Aorta (tissue), 5 donors: ENCODE results near the gene RMC1. TPM values are rescaled to one million over a fixed set of nuclear protein-coding genes. Genes with fewer than 3 reads are reported as not detected.
"Not testable (repeated sequence)": the region's sequence is repeated elsewhere in the genome, so short reads cannot be mapped to it uniquely, and the experiment has no call there.

Experiments
- ATAC-seq: fragments of 200-7000 bp; cut with Tn5 transposase; one replicate; pipeline ENCODE4 v1.9.1; 2022; ENCODE audit warnings: moderate library complexity; ENCODE audit not compliant: low FRiP score
- DNase-seq, 2 donors: peaks; one replicate each; pipeline ENCODE4 v3.0.0-alpha.2; 2020
- H3K27ac ChIP-seq, 2 donors: one replicate each; pipeline ENCODE4 v1.5.1; 2013; ENCODE audit warnings: low read length in 2 of 2, mild to moderate bottlenecking in 2 of 2, moderate library complexity in 2 of 2, control low read depth in 1 of 2, inconsistent platforms in 1 of 2, low read depth in 1 of 2
- H3K27me3 ChIP-seq, 2 donors: one replicate each; pipeline ENCODE4 v1.6.1; 2013; ENCODE audit warnings: control low read depth in 1 of 2, low read length in 1 of 2, mild to moderate bottlenecking in 1 of 2, moderate library complexity in 1 of 2; ENCODE audit not compliant: insufficient read depth in 2 of 2, control insufficient read depth in 1 of 2
- H3K36me3 ChIP-seq, 2 donors: one replicate each; pipeline ENCODE4 v1.6.1; 2013; ENCODE audit warnings: control low read depth in 1 of 2, low read length in 1 of 2, mild to moderate bottlenecking in 1 of 2; ENCODE audit not compliant: insufficient read depth in 2 of 2, control insufficient read depth in 1 of 2
- H3K4me1 ChIP-seq, 2 donors: one replicate each; pipeline ENCODE4 v1.6.1; 2013; ENCODE audit warnings: low read length in 2 of 2, control low read depth in 1 of 2, mild to moderate bottlenecking in 1 of 2, moderate library complexity in 1 of 2; ENCODE audit not compliant: insufficient read depth in 2 of 2, control insufficient read depth in 1 of 2
- H3K4me3 ChIP-seq, 2 donors: one replicate each; pipeline ENCODE4 v1.5.1; 2013; ENCODE audit warnings: low read length in 2 of 2, control low read depth in 1 of 2, mild to moderate bottlenecking in 1 of 2
- H3K9me3 ChIP-seq: one replicate; pipeline ENCODE4 v1.6.1; 2013; ENCODE audit warnings: mild to moderate bottlenecking, low read length; ENCODE audit not compliant: control insufficient read depth
- WGBS, 2 donors: extraction: QIAGEN DNeasy Blood & Tissue Kit; methylation state at CpG; one replicate each; pipeline ENCODE4 v1.1.7; 2013; 5-methylcytosine and 5-hydroxymethylcytosine counted together
- intact Hi-C, 2 donors: fragments of 100-400 bp; cut with DNase I; formaldehyde crosslinking; loops; one replicate each; pipeline versions ENCODE4 v1.14.2 to v1.15.0; 2022
- polyA plus RNA-seq, 2 donors: library from polyadenylated mRNA; stranded (reverse); fragments of 200-250 nt; gene quantifications; one replicate each; pipeline ENCODE4 v1.2.3, GENCODE V29; 2013
- total RNA-seq, 2 donors: library from RNA; stranded (reverse); fragmentation: NEBNext Ultra II Directional; extraction: Animal tissue kit (Norgen Biotek cat#: 25700); gene quantifications; one replicate each; pipeline ENCODE4 v1.2.1, GENCODE V29; 2021
- donor health status: healthy with polysubstance abuse.
- donor health status: Bipolar disorder and iron deficiency.
- donor health status: DM: no; HTN: no; CAD: no.
- donor health status: DM: no; HTN: no; CAD: no.
- donor health status: DM: yes; HTN: yes; CAD: no.

The RMC1 gene
- total and polyA plus RNA-seq, 4 donors, result 20.2 to 42.1 (median 28.2) TPM

- DNase-seq, result peak in 1 of 2 donors; percentile 73
- Histone ChIP-seq H3K4me1 (no peaks in the 10 kb centered on the region), H3K9me3 (no peaks in the 10 kb centered on the region), H3K27me3 (no peaks in the 10 kb centered on the region), H3K27ac (no peak overlapping the region), H3K4me3 (peak overlapping the region; percentile 21 to 76), H3K36me3 (no peaks in the 10 kb centered on the region)
- intact Hi-C loops, result loop anchor here in 1 of 2 donors (5.0 kb wide), 2 partner anchors 52 to 83 kb away; partner anchors contain the start of genes NPC1 and RIOK3
- 1% methylated on average over 21 of the region's 21 CpGs for WGBS, 2 donors
- no peak for ATAC-seq
Observed at GRCh38 chr18:23503963-23504344, 643 bp downstream of the RMC1 start.

- no peak for ATAC-seq
- no peak overlapping the region for H3K27ac ChIP-seq
Observed at GRCh38 chr18:23504720-23505119, 1.4 kb downstream of the RMC1 start.

GRCh38 chr18:23506393-23506792 lies 3.1 kb downstream of the RMC1 start:
- H3K36me3 ChIP-seq, result peaks cover 0 to 5% of the 10 kb centered on the region in 2 donors
- 76 to 82% methylated on average over 6 of the region's 6 CpGs for WGBS, 2 donors

More at GRCh38 chr18:23504720-23505119, 1.4 kb downstream of the RMC1 start:
- no peaks in the 10 kb centered on the region for H3K9me3 ChIP-seq
- no peaks in the 10 kb centered on the region for H3K27me3 ChIP-seq
- peak overlapping the region in 1 of 2 donors; percentile 6 for H3K4me3 ChIP-seq
- DNase-seq, result no peak
- WGBS, 2 donors, result 89 to 92% methylated on average over 3 of the region's 3 CpGs
- H3K4me1 ChIP-seq, result no peaks in the 10 kb centered on the region
- H3K36me3 ChIP-seq, result no peaks in the 10 kb centered on the region
- intact Hi-C loops, result loop anchor here in 1 of 2 donors (5.0 kb wide), 2 partner anchors 52 to 83 kb away; partner anchors contain the start of genes NPC1 and RIOK3

GRCh38 chr18:23510923-23511322 lies 7.6 kb downstream of the RMC1 start:
- intact Hi-C loops, result loop anchor here in 1 of 2 donors (10.0 kb wide), 1 partner anchor 304 kb away; no protein-coding TSS in a partner anchor
- H3K27me3 ChIP-seq, H3K9me3 ChIP-seq, H3K27ac ChIP-seq, H3K4me3 ChIP-seq, H3K36me3 ChIP-seq, DNase-seq, H3K4me1 ChIP-seq, ATAC-seq: not testable (repeated sequence)
- WGBS, 2 donors, result 86 to 99% methylated on average over 2 of the region's 2 CpGs

More at GRCh38 chr18:23506393-23506792, 3.1 kb downstream of the RMC1 start:
- Histone ChIP-seq H3K4me3 (no peak overlapping the region), H3K4me1 (no peaks in the 10 kb centered on the region), H3K9me3 (no peaks in the 10 kb centered on the region), H3K27me3 (no peaks in the 10 kb centered on the region), H3K27ac (no peak overlapping the region)
- DNase-seq (no peak), ATAC-seq (no peak)
- intact Hi-C loops, result no loop called here

DNA sequence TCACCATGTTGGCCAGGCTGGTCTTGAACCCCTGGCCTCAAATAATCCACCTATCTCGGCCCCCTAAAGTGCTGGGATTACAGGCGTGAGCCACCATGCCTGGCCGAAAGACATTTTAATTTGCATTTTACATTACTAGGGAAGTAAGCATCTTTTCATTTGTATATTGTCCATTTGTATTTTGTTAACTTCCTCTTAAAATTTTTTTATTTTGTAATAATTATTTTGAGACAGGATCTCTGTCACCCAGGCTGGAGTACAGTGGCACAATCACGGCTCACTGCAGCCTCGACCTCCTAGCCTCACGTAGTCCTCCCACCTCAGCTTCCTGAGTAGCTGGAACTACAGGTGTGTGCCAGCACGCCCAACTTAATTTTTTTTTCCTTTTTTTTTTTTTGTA lies 8.9 kb downstream of the RMC1 start:
- WGBS, 2 donors, result 92% methylated on average over 7 of the region's 7 CpGs
- not testable (repeated sequence) for H3K36me3 ChIP-seq, H3K4me1 ChIP-seq, H3K27ac ChIP-seq, H3K27me3 ChIP-seq, DNase-seq, H3K9me3 ChIP-seq, H3K4me3 ChIP-seq, ATAC-seq
- intact Hi-C loops, result loop anchor here in 1 of 2 donors (10.0 kb wide), 1 partner anchor 303 kb away; no protein-coding TSS in a partner anchor

DNA sequence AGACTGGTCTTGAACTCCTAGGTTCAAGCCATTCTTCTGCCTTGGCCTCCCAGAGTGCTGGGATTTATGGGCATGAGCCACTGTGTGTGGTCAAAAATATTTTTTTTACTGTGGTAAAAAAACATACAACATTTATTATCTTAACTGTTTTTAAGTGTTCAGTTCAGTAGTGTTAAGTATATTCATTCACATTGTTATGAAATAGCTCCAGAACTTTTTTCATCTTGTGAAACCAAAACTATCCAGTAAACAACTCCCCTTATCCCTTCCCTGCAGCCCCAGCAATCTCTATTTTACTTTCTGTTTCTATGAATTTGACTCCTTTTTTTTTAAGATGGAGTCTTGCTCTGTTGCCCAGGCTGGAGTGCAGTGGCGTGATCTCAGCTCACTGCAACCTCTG lies 9.3 kb downstream of the RMC1 start:
- no peak overlapping the region for H3K27ac ChIP-seq
- H3K4me1 ChIP-seq, result no peaks in the 10 kb centered on the region
- H3K36me3 ChIP-seq, result peaks cover 0 to 5% of the 10 kb centered on the region in 2 donors
- intact Hi-C loops, result loop anchor here in 1 of 2 donors (10.0 kb wide), 1 partner anchor 302 kb away; no protein-coding TSS in a partner anchor
- no peaks in the 10 kb centered on the region for H3K27me3 ChIP-seq
- H3K9me3 ChIP-seq, result no peaks in the 10 kb centered on the region
- 95 to 100% methylated on average over 1 of the region's 1 CpG for WGBS, 2 donors
- ATAC-seq (no peak), DNase-seq (no peak)
- no peak overlapping the region for H3K4me3 ChIP-seq

- Histone ChIP-seq H3K4me3 (no peak overlapping the region), H3K27ac (no peak overlapping the region), H3K4me1 (no peaks in the 10 kb centered on the region), H3K27me3 (no peaks in the 10 kb centered on the region), H3K9me3 (no peaks in the 10 kb centered on the region), H3K36me3 (peaks cover 0 to 5% of the 10 kb centered on the region in 2 donors)
- peak; percentile 94 for ATAC-seq
- 45% methylated on average over 17 of the region's 17 CpGs for WGBS, 2 donors
- peak; percentile 83 to 84 for DNase-seq
- intact Hi-C loops, result loop anchor here (5.0 to 10.0 kb wide), 2 partner anchors 71 to 299 kb away; partner anchors contain the start of gene NPC1 (in 2 of the 2)
Observed at GRCh38 chr18:23515911-23516546, 12.7 kb downstream of the RMC1 start.

GRCh38 chr18:23519734-23520133 lies 16.4 kb downstream of the RMC1 start:
- Histone ChIP-seq H3K27me3 (no peaks in the 10 kb centered on the region), H3K27ac (no peak overlapping the region), H3K4me1 (no peaks in the 10 kb centered on the region), H3K36me3 (peaks cover 0 to 8% of the 10 kb centered on the region in 2 donors), H3K4me3 (no peak overlapping the region), H3K9me3 (no peaks in the 10 kb centered on the region)
- DNase-seq (no peak), ATAC-seq (no peak)
- intact Hi-C loops, result loop anchor here (5.0 to 10.0 kb wide), 2 partner anchors 68 to 295 kb away; partner anchors contain the start of gene NPC1 (in 2 of the 2)
- WGBS, 2 donors, result 85 to 93% methylated on average over 4 of the region's 4 CpGs

DNA sequence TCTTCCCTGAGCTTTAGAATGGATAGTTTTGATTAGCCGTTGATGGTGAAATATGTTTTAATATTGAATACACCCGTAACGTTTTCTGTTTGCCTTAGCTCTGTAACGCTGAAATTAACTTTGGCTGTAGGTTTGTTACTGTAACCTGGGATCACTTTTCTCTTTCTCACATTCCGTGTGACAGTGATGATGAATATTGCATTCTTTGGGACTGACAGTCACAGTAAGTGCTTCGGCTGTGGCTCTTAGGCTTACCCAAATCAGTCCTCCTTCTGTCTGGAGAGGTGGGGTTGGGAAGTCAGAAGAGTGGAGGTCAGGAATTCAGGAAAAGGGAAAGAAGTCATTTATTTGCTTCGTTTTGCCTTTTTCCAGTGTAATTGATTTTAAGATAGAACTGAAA lies 18.0 kb downstream of the RMC1 start:
- DNase-seq (no peak), ATAC-seq (no peak)
- H3K9me3 ChIP-seq, result no peaks in the 10 kb centered on the region
- WGBS, 2 donors, result 28 to 46% methylated on average over 7 of the region's 7 CpGs
- H3K27ac ChIP-seq, result no peak overlapping the region
- H3K36me3 ChIP-seq, result peaks cover 5 to 11% of the 10 kb centered on the region in 2 donors
- H3K4me1 ChIP-seq, result no peaks in the 10 kb centered on the region
- intact Hi-C loops, result loop anchor here in 1 of 2 donors (10.0 kb wide), 1 partner anchor 294 kb away; no protein-coding TSS in a partner anchor
- no peak overlapping the region for H3K4me3 ChIP-seq
- H3K27me3 ChIP-seq, result no peaks in the 10 kb centered on the region
